Skeletal muscle satellite cell (primary cell): ENCODE data around the gene EPAS1.

Experiments
- H3K27me3 ChIP-seq: 2 replicates; pipeline ENCODE4 v1.7.0; 2013; ENCODE audit warnings: low read length; ENCODE audit not compliant: control insufficient read depth, insufficient read depth
- H3K36me3 ChIP-seq: 2 replicates; pipeline ENCODE4 v1.7.0; 2013; ENCODE audit warnings: mild to moderate bottlenecking, control low read depth, low read length; ENCODE audit not compliant: insufficient read depth
- H3K4me1 ChIP-seq: 2 replicates; pipeline ENCODE4 v1.7.0; 2013; ENCODE audit warnings: low read length; ENCODE audit not compliant: control insufficient read depth, insufficient read depth
- H3K4me2 ChIP-seq: 2 replicates; pipeline ENCODE4 v1.7.0; 2013; ENCODE audit warnings: mild to moderate bottlenecking, low read length
- H3K4me3 ChIP-seq: 2 replicates; pipeline ENCODE4 v1.7.0; 2013; ENCODE audit warnings: low read length
- H3K9ac ChIP-seq: 2 replicates; pipeline ENCODE4 v1.7.0; 2013; ENCODE audit warnings: mild to moderate bottlenecking, low read depth, low read length, moderate library complexity
- H3K9me3 ChIP-seq: replicated peaks from 2 replicates; pipeline ENCODE4 v1.7.0; 2013; ENCODE audit warnings: mild to moderate bottlenecking, control low read depth, low read length

The EPAS1 gene

GRCh38 chr2:46274586-46274985 is 22.6 kb upstream of the EPAS1 start:
- Histone ChIP-seq H3K27me3 (peaks cover 5% of the 10 kb centered on the region), H3K4me2 (no peak overlapping the region), H3K9ac (no peak overlapping the region), H3K4me1 (peaks cover 11% of the 10 kb centered on the region), H3K9me3 (no peaks in the 10 kb centered on the region), H3K4me3 (no peak overlapping the region), H3K36me3 (no peaks in the 10 kb centered on the region)

- peaks cover 5% of the 10 kb centered on the region for H3K27me3 ChIP-seq
- no peaks in the 10 kb centered on the region for H3K9me3 ChIP-seq
- no peak overlapping the region for H3K4me3 ChIP-seq
- H3K36me3 ChIP-seq, result no peaks in the 10 kb centered on the region
- no peak overlapping the region for H3K9ac ChIP-seq
- H3K4me1 ChIP-seq, result no peaks in the 10 kb centered on the region
- H3K4me2 ChIP-seq, result no peak overlapping the region
These were observed 21.2 kb upstream of the EPAS1 start for GRCh38 chr2:46275995-46276394.

- Histone ChIP-seq H3K9me3 (no peaks in the 10 kb centered on the region), H3K4me3 (no peak overlapping the region), H3K9ac (no peak overlapping the region), H3K4me2 (no peak overlapping the region), H3K4me1 (no peaks in the 10 kb centered on the region), H3K36me3 (no peaks in the 10 kb centered on the region), H3K27me3 (peaks cover 5% of the 10 kb centered on the region)
These were observed 20.6 kb upstream of the EPAS1 start for GRCh38 chr2:46276642-46277041.

GRCh38 chr2:46277431-46278190 is 19.6 kb upstream of the EPAS1 start:
- Histone ChIP-seq H3K36me3 (no peaks in the 10 kb centered on the region), H3K4me1 (no peaks in the 10 kb centered on the region), H3K27me3 (peaks cover 14% of the 10 kb centered on the region), H3K9me3 (no peaks in the 10 kb centered on the region), H3K4me2 (no peak overlapping the region), H3K9ac (no peak overlapping the region), H3K4me3 (no peak overlapping the region)

- no peak overlapping the region for H3K9ac ChIP-seq
- H3K4me3 ChIP-seq, result no peak overlapping the region
- H3K4me2 ChIP-seq, result no peak overlapping the region
- no peaks in the 10 kb centered on the region for H3K9me3 ChIP-seq
- no peaks in the 10 kb centered on the region for H3K36me3 ChIP-seq
- H3K27me3 ChIP-seq, result peaks cover 23% of the 10 kb centered on the region
- H3K4me1 ChIP-seq, result no peaks in the 10 kb centered on the region
These were observed 18.3 kb upstream of the EPAS1 start for GRCh38 chr2:46278952-46279351.

GRCh38 chr2:46281939-46282338 is 15.3 kb upstream of the EPAS1 start:
- Histone ChIP-seq H3K36me3 (no peaks in the 10 kb centered on the region), H3K4me1 (no peaks in the 10 kb centered on the region), H3K4me3 (no peak overlapping the region), H3K9ac (no peak overlapping the region), H3K9me3 (no peaks in the 10 kb centered on the region), H3K27me3 (peaks cover 33% of the 10 kb centered on the region), H3K4me2 (no peak overlapping the region)

GRCh38 chr2:46283693-46284092 is 13.5 kb upstream of the EPAS1 start:
- Histone ChIP-seq H3K4me3 (no peak overlapping the region), H3K4me2 (no peak overlapping the region), H3K27me3 (peaks cover 40% of the 10 kb centered on the region), H3K4me1 (no peaks in the 10 kb centered on the region), H3K9ac (no peak overlapping the region), H3K9me3 (no peaks in the 10 kb centered on the region), H3K36me3 (no peaks in the 10 kb centered on the region)

- no peaks in the 10 kb centered on the region for H3K4me1 ChIP-seq
- H3K36me3 ChIP-seq, result no peaks in the 10 kb centered on the region
- H3K4me3 ChIP-seq, result no peak overlapping the region
These were observed 12.9 kb upstream of the EPAS1 start for GRCh38 chr2:46284260-46284659.

GRCh38 chr2:46284796-46285195 is 12.4 kb upstream of the EPAS1 start:
- H3K4me3 ChIP-seq, result no peak overlapping the region
- H3K4me2 ChIP-seq, result no peak overlapping the region
- no peaks in the 10 kb centered on the region for H3K9me3 ChIP-seq
- no peak overlapping the region for H3K9ac ChIP-seq
- no peaks in the 10 kb centered on the region for H3K4me1 ChIP-seq
- H3K27me3 ChIP-seq, result peaks cover 35% of the 10 kb centered on the region
- no peaks in the 10 kb centered on the region for H3K36me3 ChIP-seq

More at GRCh38 chr2:46284260-46284659, 12.9 kb upstream of the EPAS1 start:
- Histone ChIP-seq H3K9ac (no peak overlapping the region), H3K27me3 (peaks cover 36% of the 10 kb centered on the region), H3K9me3 (no peaks in the 10 kb centered on the region), H3K4me2 (no peak overlapping the region)

GRCh38 chr2:46286715-46287114 is 10.5 kb upstream of the EPAS1 start:
- H3K9ac ChIP-seq, result no peak overlapping the region
- H3K4me2 ChIP-seq, result no peak overlapping the region
- H3K4me1 ChIP-seq, result no peaks in the 10 kb centered on the region
- H3K9me3 ChIP-seq, result no peaks in the 10 kb centered on the region
- H3K36me3 ChIP-seq, result no peaks in the 10 kb centered on the region
- no peak overlapping the region for H3K4me3 ChIP-seq
- H3K27me3 ChIP-seq, result peaks cover 34% of the 10 kb centered on the region

GRCh38 chr2:46290078-46290477 is 7.1 kb upstream of the EPAS1 start:
- Histone ChIP-seq H3K4me1 (no peaks in the 10 kb centered on the region), H3K9me3 (no peaks in the 10 kb centered on the region), H3K9ac (no peak overlapping the region), H3K36me3 (no peaks in the 10 kb centered on the region), H3K4me3 (no peak overlapping the region), H3K27me3 (peaks cover 17% of the 10 kb centered on the region), H3K4me2 (no peak overlapping the region)

GRCh38 chr2:46293466-46293865 is 3.7 kb upstream of the EPAS1 start:
- Histone ChIP-seq H3K9me3 (no peaks in the 10 kb centered on the region), H3K4me3 (no peak overlapping the region), H3K4me2 (no peak overlapping the region), H3K36me3 (no peaks in the 10 kb centered on the region), H3K4me1 (peaks cover 6% of the 10 kb centered on the region), H3K9ac (no peak overlapping the region), H3K27me3 (peaks cover 10% of the 10 kb centered on the region)
